ENCODE results near the gene FAM83G.

GRCh38 chr17:19022747-19023146, 18.2 kb upstream of the FAM83G start:
- TF ChIP-seq POLR2AphosphoS5 (IDR thresholded peaks at IDR 0.05; ENCODE audit: borderline replicate concordance, low read depth, low read length) (no peak), EZH2 (IDR thresholded peaks at IDR 0.05) (no peak)
